Testis (tissue), 3 donors: ENCODE measurements around the gene ME3. TPM values are rescaled to one million over a fixed set of nuclear protein-coding genes. Genes with fewer than 3 reads are reported as not detected.
A peak's percentile ranks its signal among the peaks of the same experiment; 100 is the strongest.

Experiments used
- DNase-seq: peaks from one replicate; pipeline ENCODE4 v3.0.0-alpha.2; 2019
- H3K27ac ChIP-seq, 2 donors: fragments of 200-600 bp; sonication (generic); one replicate each; pipeline ENCODE4 v1.5.1; 2019
- H3K27me3 ChIP-seq: fragments of 200-600 bp; sonication (generic); one replicate; pipeline ENCODE4 v1.5.1; 2019
- H3K36me3 ChIP-seq: fragments of 200-600 bp; sonication (generic); one replicate; pipeline ENCODE4 v1.5.1; 2017; ENCODE audit warnings: low read depth; ENCODE audit errors: missing control alignments
- H3K4me1 ChIP-seq: fragments of 200-600 bp; sonication (generic); one replicate; pipeline ENCODE4 v1.5.1; 2019
- H3K4me3 ChIP-seq, 2 donors: fragments of 200-600 bp; sonication (generic); one replicate each; pipeline ENCODE4 v1.5.1; 2017 to 2019
- H3K9me3 ChIP-seq: fragments of 200-600 bp; sonication (generic); one replicate; pipeline ENCODE4 v1.5.1; 2017
- POLR2A ChIP-seq: fragments of 450-650 bp; IDR thresholded peaks from one replicate; pipeline ENCODE4 v1.6.1; 2017; ENCODE audit warnings: antibody characterized with exemption, mild to moderate bottlenecking, moderate library complexity
- WGBS, 2 donors: methylation state at CpG; one replicate each; pipeline ENCODE4 v1.1.5; 2018; 5-methylcytosine and 5-hydroxymethylcytosine counted together
- intact Hi-C: fragments of 100-400 bp; cut with DNase I; formaldehyde crosslinking; loops from one replicate; pipeline ENCODE4 v1.15.1; 2023; ENCODE audit warnings: low total_unique reads
- polyA plus RNA-seq: library from polyadenylated mRNA; stranded (reverse); fragments of 350-450 nt; fragmentation: Illumina TruSeq; extraction: RNeasy Lipid Tissue Mini Kit (QIAGEN cat#74804); gene quantifications from one replicate; pipeline ENCODE4 v1.2.3, GENCODE V29; 2014; ENCODE audit warnings: low read depth, low replicate concordance; ENCODE audit not compliant: insufficient read depth
- total RNA-seq, 2 donors: library from RNA; depleted of rRNA; stranded (reverse); fragments of >200 nt; gene quantifications; one replicate each; pipeline ENCODE4 v1.2.3, GENCODE V29; 2016
- TF ChIP-seq, protein P1 (sequence below), 3 experiments: fragments of 450-650 bp in 2 of 3; fragments of 200-600 bp in 1 of 3; sonication (generic) in 1 of 3; IDR thresholded peaks; one replicate each; pipeline ENCODE4 v1.5.1; 2016 to 2019; ENCODE audit warnings: antibody characterized with exemption in 3 of 3, mild to moderate bottlenecking in 2 of 3, moderate library complexity in 1 of 3

ME3 gene
- total and polyA plus RNA-seq, 3 donors from 2014 or later = 26.7 to 170 (median 115) TPM

DNA sequence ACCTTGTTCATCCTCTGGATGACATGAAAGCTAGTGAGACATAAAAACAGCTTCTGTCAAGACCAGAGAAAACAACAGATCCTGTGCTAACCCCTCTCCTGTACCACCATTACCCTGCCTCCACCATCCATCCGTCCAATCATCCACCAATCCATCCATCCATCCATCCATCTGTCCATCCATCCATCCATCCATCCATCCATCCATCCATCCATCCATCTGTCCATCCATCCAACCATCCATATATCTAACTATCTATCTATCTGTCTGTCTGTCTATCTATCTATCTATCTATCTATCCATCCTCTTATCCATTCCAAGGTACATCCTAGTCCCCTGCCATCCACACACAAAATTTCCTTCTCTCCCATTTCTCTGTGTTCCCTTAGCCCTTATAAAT lies 46.6 kb upstream of the ME3 start:
- H3K27ac ChIP-seq = peak overlapping the region in 1 of 2 donors; percentile 43
- peaks cover 17% of the 10 kb centered on the region for H3K4me1 ChIP-seq
- TF ChIP-seq POLR2A = no peak
- DNase-seq = no peak
- WGBS, 2 donors = 83 to 94% methylated on average over 1 of the region's 1 CpG
- no peak overlapping the region for H3K4me3 ChIP-seq
- H3K36me3 ChIP-seq = no peaks in the 10 kb centered on the region
- intact Hi-C loops = no loop called here
- no peaks in the 10 kb centered on the region for H3K27me3 ChIP-seq
- no peaks in the 10 kb centered on the region for H3K9me3 ChIP-seq

DNA sequence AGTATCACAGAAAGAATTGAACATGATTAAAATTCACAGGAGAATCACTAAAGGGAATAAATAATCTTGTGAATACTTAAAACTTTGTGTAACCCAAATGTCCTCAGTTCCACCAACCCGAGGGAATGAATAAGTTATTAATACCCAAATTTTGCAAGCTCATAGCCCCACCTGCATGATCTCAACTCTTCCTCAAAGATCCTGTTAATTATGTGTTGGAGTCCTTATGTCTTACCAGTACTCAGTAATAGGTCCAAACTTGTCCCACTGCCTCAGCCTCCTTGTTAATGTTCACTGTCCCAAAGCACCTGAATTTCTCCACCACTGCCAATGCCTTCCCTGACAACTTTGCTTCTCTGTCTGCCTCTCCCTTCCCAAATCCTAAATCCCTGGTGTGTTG lies 46.1 kb upstream of the ME3 start:
- Histone ChIP-seq H3K4me3 (no peak overlapping the region), H3K4me1 (peaks cover 17% of the 10 kb centered on the region), H3K27ac (peak overlapping the region in 1 of 2 donors; percentile 47), H3K27me3 (no peaks in the 10 kb centered on the region), H3K36me3 (no peaks in the 10 kb centered on the region), H3K9me3 (no peaks in the 10 kb centered on the region)
- intact Hi-C loops = no loop called here
- WGBS, 2 donors = 85 to 93% methylated on average over 1 of the region's 1 CpG
- DNase-seq = no peak
- TF ChIP-seq, protein P1, sequence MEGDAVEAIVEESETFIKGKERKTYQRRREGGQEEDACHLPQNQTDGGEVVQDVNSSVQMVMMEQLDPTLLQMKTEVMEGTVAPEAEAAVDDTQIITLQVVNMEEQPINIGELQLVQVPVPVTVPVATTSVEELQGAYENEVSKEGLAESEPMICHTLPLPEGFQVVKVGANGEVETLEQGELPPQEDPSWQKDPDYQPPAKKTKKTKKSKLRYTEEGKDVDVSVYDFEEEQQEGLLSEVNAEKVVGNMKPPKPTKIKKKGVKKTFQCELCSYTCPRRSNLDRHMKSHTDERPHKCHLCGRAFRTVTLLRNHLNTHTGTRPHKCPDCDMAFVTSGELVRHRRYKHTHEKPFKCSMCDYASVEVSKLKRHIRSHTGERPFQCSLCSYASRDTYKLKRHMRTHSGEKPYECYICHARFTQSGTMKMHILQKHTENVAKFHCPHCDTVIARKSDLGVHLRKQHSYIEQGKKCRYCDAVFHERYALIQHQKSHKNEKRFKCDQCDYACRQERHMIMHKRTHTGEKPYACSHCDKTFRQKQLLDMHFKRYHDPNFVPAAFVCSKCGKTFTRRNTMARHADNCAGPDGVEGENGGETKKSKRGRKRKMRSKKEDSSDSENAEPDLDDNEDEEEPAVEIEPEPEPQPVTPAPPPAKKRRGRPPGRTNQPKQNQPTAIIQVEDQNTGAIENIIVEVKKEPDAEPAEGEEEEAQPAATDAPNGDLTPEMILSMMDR (IDR thresholded peaks at IDR 0.05) = no peak
- no peak for TF ChIP-seq POLR2A

DNA sequence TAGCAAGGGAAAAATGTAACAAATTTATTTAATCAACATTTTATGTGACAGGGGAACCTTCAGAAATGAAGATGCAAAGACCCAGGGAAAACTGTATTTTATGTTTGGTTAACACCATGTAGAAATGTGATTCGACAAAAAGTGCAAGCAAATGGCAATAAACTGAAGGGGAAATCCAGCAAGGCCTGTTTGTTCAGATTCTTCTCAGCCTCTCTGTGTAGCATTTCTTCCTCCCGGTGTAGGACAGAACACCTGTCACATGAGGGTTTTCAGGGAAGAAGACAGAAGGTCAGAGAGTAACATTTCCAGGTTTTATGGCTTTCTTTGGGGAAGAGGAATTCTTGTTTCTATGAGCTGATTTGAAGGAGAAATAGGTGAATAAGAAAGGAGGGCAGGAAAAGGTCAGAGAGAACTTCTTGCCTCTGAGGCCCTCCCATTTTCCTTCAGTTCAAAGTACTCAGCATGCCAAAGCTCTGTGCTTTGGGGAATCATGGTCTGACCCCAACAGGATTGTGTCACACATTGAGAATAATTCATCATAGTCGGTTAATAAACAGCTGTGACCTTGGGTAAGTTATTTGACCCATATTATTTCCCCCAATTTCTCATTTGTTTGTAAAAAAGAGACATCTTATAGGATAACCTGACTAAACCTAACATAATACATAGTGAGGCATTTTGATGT lies 45.5 kb upstream of the ME3 start:
- 52 to 61% methylated on average over 3 of the region's 3 CpGs for WGBS, 2 donors
- Histone ChIP-seq H3K9me3 (no peaks in the 10 kb centered on the region), H3K4me3 (no peak overlapping the region), H3K27ac (peak overlapping the region in 1 of 2 donors; percentile 47), H3K27me3 (no peaks in the 10 kb centered on the region), H3K4me1 (peaks cover 17% of the 10 kb centered on the region), H3K36me3 (no peaks in the 10 kb centered on the region)
- intact Hi-C loops = no loop called here
- DNase-seq = no peak
- TF ChIP-seq, protein P1 (IDR thresholded peaks at IDR 0.05) = no peak
- no peak for TF ChIP-seq POLR2A

DNA sequence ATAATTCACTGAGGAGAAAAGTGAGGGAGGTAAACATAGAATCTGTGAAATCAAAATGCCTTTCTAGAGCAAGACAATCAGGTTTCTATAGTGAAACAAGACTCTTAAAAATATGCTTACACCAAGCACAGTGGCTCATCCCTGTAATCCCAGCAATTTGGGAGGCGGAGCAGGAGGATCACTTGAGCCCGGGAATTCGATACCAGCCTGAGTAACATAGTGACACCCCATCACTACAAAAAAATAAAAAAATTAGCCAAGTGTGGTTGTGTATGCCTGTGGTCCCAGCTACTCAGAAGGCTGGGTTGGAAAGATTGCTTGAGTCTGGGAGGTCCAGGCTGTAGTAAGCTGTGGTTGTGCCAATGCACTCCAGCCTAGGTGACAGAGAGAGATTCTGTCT lies 43.2 kb upstream of the ME3 start:
- WGBS, 2 donors = 52 to 71% methylated on average over 3 of the region's 3 CpGs
- intact Hi-C loops = no loop called here

DNA sequence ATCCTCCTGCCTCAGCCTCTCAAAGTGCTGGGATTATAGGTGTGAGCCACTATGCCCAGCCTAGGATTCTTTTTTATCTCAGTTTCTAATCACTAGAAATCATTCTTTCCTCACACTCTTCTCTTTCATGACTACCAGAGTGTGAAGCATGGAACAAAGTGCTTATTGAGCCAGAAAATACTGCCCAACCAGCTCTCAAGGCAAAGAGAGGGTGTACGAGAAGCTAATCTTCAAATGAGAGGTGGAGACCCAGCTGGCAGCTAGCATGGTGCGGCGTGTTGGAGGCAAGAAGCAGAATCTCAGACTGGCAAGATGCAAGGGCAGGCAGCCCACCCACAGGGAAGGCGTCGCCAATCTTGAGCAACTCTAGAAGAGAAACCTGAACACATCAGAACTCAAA lies 41.1 kb upstream of the ME3 start:
- H3K36me3 ChIP-seq = no peaks in the 10 kb centered on the region
- no peak for TF ChIP-seq POLR2A
- TF ChIP-seq, protein P1 (IDR thresholded peaks at IDR 0.05) = no peak
- no peak for DNase-seq
- WGBS, 2 donors = 77 to 88% methylated on average over 5 of the region's 5 CpGs
- H3K9me3 ChIP-seq = no peaks in the 10 kb centered on the region
- H3K27me3 ChIP-seq = no peaks in the 10 kb centered on the region
- H3K4me3 ChIP-seq = no peak overlapping the region
- H3K4me1 ChIP-seq = peaks cover 12% of the 10 kb centered on the region
- intact Hi-C loops = no loop called here
- peak overlapping the region in 1 of 2 donors; percentile 26 for H3K27ac ChIP-seq

More for the DNA sequence above, 43.2 kb upstream of the ME3 start:
- Histone ChIP-seq H3K36me3 (no peaks in the 10 kb centered on the region), H3K4me1 (peaks cover 17% of the 10 kb centered on the region), H3K9me3 (no peaks in the 10 kb centered on the region), H3K27ac (peak overlapping the region; percentile 8 to 34), H3K4me3 (no peak overlapping the region), H3K27me3 (no peaks in the 10 kb centered on the region)
- DNase-seq = peak; percentile 32
- no peak for TF ChIP-seq POLR2A
- TF ChIP-seq, protein P1 (IDR thresholded peaks at IDR 0.05) = no peak
